ENCODE data around the gene RPL26.

- no peak for TF ChIP-seq POLR2A (IDR thresholded peaks at IDR 0.05; ENCODE audit: low read depth, low read length)
- no peak for TF ChIP-seq POLR2AphosphoS5 (IDR thresholded peaks at IDR 0.05; ENCODE audit: low read depth, low read length)
- TF ChIP-seq TAF1 (IDR thresholded peaks at IDR 0.05; ENCODE audit: borderline replicate concordance, low read depth, low read length) = no peak
Measured at GRCh38 chr17:8360260-8360659, 22.7 kb downstream of the RPL26 start.

All from GM12892 (cell line).